HL-60 (cell line): ENCODE measurements around the gene ADAMTS7.
"Not testable (repeated sequence)": the region's sequence is repeated elsewhere in the genome, so short reads cannot be mapped to it uniquely, and the experiment has no call there.

Source experiments
- CTCF ChIP-seq: IDR thresholded peaks from one replicate; pipeline ENCODE4 v1.5.1; 2011; ENCODE audit warnings: low read length, control low read depth, inconsistent platforms; ENCODE audit not compliant: insufficient read depth
- GABPA ChIP-seq: IDR thresholded peaks from 2 replicates; pipeline ENCODE4 v1.6.1; 2012; ENCODE audit warnings: low read depth
- POLR2AphosphoS5 ChIP-seq: IDR thresholded peaks from 2 replicates; pipeline ENCODE4 v1.6.1; 2012; ENCODE audit warnings: low read depth
- REST ChIP-seq: IDR thresholded peaks from 2 replicates; pipeline ENCODE4 v1.6.1; 2012; ENCODE audit warnings: low read depth; ENCODE audit not compliant: insufficient replicate concordance
- SPI1 ChIP-seq: IDR thresholded peaks from 2 replicates; pipeline ENCODE4 v1.6.1; 2012; ENCODE audit warnings: low read depth, mild to moderate bottlenecking, borderline replicate concordance

GRCh38 chr15:78760091-78760882 is 51.0 kb downstream of the ADAMTS7 start:
- not testable (repeated sequence) for TF ChIP-seq REST, CTCF, POLR2AphosphoS5, GABPA, SPI1
